AG04449 (cell line): ENCODE results near the gene SIL1.
A peak's percentile ranks its signal among the peaks of the same experiment; 100 is the strongest.

Experiments
- CTCF ChIA-PET: fragments of 350-600 bp; formaldehyde crosslinking; extraction: SDS; loops from one replicate; lab custom pipeline; 2021; ENCODE audit warnings: antibody characterized with exemption; lab: Yijun Ruan, JAX
- POLR2A ChIA-PET: fragments of 400-600, 350-600 bp; formaldehyde crosslinking; extraction: SDS; loops from one replicate; lab custom pipeline; 2020; ENCODE audit warnings: antibody characterized with exemption, inconsistent platforms; lab: Yijun Ruan, JAX
- DNase-seq: peaks from one replicate; pipeline ENCODE4 v3.0.0-alpha.2; 2010; ENCODE audit warnings: low read depth, low spot score
- H3K4me3 ChIP-seq: 2 replicates; pipeline ENCODE4 v1.5.1; 2011; ENCODE audit warnings: low read depth, mild to moderate bottlenecking, control low read depth, low read length
- TF ChIP-seq, protein P1 (sequence below): IDR thresholded peaks from one replicate; pipeline ENCODE4 v1.5.1; 2011; ENCODE audit warnings: mild to moderate bottlenecking, moderate library complexity, low read length, control low read depth, inconsistent platforms; ENCODE audit not compliant: insufficient read depth; ENCODE audit errors: missing control alignments

Gene SIL1

DNA sequence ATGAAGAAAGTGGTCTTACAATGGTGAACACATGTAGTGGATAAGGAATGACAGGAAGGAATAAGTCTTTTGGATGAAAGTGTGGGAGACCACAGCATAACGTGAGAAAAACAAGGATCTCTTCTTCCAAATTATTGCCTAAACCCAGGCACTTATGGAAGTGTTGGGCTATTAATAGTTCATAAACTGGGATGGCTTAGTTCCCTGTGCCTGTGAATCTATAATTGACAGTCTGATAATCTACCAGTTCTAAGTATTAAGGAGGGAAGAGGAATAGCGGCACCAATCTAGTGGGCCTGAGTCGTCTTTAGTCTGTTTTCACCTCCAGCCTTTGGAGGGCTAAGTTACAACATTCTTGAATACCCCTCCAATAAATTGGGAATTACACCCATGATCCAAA is 283.8 kb downstream of the SIL1 start:
- TF ChIP-seq, protein P1, sequence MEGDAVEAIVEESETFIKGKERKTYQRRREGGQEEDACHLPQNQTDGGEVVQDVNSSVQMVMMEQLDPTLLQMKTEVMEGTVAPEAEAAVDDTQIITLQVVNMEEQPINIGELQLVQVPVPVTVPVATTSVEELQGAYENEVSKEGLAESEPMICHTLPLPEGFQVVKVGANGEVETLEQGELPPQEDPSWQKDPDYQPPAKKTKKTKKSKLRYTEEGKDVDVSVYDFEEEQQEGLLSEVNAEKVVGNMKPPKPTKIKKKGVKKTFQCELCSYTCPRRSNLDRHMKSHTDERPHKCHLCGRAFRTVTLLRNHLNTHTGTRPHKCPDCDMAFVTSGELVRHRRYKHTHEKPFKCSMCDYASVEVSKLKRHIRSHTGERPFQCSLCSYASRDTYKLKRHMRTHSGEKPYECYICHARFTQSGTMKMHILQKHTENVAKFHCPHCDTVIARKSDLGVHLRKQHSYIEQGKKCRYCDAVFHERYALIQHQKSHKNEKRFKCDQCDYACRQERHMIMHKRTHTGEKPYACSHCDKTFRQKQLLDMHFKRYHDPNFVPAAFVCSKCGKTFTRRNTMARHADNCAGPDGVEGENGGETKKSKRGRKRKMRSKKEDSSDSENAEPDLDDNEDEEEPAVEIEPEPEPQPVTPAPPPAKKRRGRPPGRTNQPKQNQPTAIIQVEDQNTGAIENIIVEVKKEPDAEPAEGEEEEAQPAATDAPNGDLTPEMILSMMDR, result no peak
- CTCF ChIA-PET, result no interaction called here
- H3K4me3 ChIP-seq, result no peak overlapping the region
- no peak for DNase-seq
- POLR2A ChIA-PET, result no interaction called here

DNA sequence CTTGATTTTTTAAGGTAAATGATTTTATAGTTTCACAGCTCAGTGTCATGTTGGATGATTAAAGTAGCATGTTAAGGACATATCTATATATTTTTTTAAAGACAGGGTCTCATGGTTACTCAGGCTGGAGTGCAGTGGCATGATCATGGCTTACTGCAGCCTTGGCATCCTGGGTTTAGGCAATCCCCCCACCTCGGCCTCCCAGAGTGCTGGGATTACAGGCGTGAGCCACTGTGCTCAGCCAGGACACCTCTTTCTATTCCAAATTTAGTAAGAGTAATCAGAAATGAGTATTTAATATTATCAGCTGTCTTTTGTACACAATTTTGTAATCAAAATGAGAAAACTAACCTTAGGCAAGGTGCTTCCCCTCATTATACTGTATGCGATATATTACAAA is 284.4 kb downstream of the SIL1 start:
- ChIA-PET CTCF (no interaction called here), POLR2A (no interaction called here)
- no peak overlapping the region for H3K4me3 ChIP-seq
- DNase-seq, result no peak
- TF ChIP-seq, protein P1, result no peak

DNA sequence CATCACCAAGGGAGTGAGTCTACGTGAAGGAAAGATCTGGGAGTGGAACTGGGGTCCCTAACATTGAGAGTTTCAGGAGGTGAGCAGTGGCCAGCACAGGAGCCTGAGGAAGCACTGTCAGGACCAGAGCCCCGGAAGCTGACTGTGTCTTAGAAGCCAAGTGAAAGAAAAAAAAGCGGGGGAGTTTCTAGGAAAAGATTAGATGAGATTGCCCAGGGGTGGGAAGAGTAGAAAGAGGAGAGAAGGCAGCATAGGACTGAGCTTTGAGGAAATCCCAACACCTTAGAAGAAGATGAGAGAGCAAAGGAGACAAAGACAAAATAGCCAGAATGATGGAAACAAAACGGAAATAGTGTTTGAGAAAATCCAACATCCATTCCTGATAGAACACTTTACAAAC is 286.1 kb downstream of the SIL1 start:
- TF ChIP-seq, protein P1, result no peak
- ChIA-PET POLR2A (no interaction called here), CTCF (no interaction called here)
- no peak for DNase-seq
- H3K4me3 ChIP-seq, result no peak overlapping the region

DNA sequence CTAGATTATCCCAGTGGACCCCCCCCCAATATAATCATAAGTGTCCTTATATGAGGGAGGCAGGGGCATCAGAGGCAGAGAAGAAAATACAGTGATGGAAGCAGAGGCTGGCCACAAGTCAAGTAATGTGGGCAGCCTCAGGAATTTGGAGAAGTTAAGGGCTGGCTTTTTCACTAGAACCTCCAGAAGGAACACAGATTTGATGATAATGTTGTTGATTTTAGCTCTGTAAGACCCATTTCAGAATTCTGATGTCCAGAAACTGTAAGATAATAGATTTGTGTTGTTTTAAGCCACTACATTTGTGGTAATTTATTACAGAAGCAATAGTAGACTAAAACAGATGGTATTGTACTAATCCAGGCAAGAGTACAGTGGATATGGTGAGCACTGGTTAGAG is 286.7 kb downstream of the SIL1 start:
- no peak overlapping the region for H3K4me3 ChIP-seq
- TF ChIP-seq, protein P1, result no peak
- CTCF ChIA-PET, result no interaction called here
- peak; percentile 19 for DNase-seq
- POLR2A ChIA-PET, result no interaction called here

DNA sequence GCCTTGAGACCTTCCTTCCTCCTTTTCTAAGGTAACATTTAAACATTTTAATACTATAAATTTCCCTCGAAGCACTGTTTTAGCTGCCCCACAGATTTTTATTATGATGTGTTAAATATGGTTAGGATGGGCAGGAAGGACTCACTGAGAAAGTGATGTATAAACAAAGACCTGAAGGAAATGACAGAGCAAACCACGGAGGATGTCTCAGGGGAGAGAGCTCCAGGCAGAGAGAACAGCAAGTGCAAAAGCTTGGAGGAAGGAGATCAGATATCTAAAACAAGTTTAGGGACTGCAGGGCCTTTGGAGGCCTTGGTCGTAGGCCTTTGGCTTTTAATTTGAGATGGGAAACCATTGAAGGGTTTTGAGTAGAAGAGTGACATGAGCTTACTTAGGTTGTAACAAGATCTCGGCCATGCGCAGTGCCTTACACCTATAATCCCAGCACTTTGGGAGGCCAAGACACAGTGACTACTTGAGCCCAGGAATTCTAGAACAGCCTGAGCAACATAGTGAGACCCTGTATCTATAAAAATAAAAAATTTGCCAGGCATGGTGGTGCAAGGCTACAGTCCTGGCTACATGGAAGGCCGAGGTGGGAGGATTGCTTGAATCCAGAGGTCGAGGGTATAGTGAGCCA is 287.5 kb downstream of the SIL1 start:
- POLR2A ChIA-PET, result interaction anchor here (0.8 kb wide), 1 partner anchor 114 kb away, joined by 7 read pairs; no protein-coding TSS in a partner anchor
- CTCF ChIA-PET, result interaction anchor here (1.3 to 1.4 kb wide), 2 partner anchors 37 to 121 kb away, joined by 3 to 4 read pairs; no protein-coding TSS in a partner anchor
- DNase-seq, result no peak
- TF ChIP-seq, protein P1, result no peak
- H3K4me3 ChIP-seq, result no peak overlapping the region

DNA sequence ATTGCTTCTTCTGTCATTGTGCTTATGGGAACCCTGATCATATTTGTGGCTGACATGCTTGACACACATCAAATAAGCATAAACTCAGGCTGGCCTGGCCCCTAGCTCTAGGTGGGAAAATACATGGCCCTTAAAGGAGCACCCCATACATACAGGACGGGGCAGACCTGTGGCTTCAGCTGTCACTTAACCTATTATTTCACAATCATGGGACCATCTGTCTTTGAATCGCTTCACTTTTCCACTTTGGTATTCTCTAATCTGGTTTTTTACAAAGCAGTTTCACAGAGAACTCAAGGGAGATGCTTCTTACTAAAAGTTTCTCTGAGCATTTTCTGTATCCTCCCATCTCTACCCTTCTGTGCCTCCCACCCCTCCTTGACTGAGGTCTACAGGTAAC is 288.4 kb downstream of the SIL1 start:
- no peak overlapping the region for H3K4me3 ChIP-seq
- TF ChIP-seq, protein P1, result no peak
- ChIA-PET POLR2A (no interaction called here), CTCF (interaction anchor here (1.3 to 1.4 kb wide), 2 partner anchors 36 to 120 kb away, joined by 3 to 4 read pairs; no protein-coding TSS in a partner anchor)
- no peak for DNase-seq
